ENCODE results near the gene DNAI4.

GRCh38 chr1:66840929-66841328 is 83.7 kb downstream of the DNAI4 start:
- TF ChIP-seq, protein P1, sequence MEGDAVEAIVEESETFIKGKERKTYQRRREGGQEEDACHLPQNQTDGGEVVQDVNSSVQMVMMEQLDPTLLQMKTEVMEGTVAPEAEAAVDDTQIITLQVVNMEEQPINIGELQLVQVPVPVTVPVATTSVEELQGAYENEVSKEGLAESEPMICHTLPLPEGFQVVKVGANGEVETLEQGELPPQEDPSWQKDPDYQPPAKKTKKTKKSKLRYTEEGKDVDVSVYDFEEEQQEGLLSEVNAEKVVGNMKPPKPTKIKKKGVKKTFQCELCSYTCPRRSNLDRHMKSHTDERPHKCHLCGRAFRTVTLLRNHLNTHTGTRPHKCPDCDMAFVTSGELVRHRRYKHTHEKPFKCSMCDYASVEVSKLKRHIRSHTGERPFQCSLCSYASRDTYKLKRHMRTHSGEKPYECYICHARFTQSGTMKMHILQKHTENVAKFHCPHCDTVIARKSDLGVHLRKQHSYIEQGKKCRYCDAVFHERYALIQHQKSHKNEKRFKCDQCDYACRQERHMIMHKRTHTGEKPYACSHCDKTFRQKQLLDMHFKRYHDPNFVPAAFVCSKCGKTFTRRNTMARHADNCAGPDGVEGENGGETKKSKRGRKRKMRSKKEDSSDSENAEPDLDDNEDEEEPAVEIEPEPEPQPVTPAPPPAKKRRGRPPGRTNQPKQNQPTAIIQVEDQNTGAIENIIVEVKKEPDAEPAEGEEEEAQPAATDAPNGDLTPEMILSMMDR (conservative IDR thresholded peaks at IDR 0.05; ENCODE audit: low read length) = no peak
- no peak for TF ChIP-seq EZH2phosphoT487 (IDR thresholded peaks at IDR 0.05; ENCODE audit: borderline replicate concordance, low read depth, low read length)
